Measurements from ENCODE around the gene DISP1. TPM values are rescaled to one million over a fixed set of nuclear protein-coding genes. Genes with fewer than 3 reads are reported as not detected.

Gene DISP1, protein sequence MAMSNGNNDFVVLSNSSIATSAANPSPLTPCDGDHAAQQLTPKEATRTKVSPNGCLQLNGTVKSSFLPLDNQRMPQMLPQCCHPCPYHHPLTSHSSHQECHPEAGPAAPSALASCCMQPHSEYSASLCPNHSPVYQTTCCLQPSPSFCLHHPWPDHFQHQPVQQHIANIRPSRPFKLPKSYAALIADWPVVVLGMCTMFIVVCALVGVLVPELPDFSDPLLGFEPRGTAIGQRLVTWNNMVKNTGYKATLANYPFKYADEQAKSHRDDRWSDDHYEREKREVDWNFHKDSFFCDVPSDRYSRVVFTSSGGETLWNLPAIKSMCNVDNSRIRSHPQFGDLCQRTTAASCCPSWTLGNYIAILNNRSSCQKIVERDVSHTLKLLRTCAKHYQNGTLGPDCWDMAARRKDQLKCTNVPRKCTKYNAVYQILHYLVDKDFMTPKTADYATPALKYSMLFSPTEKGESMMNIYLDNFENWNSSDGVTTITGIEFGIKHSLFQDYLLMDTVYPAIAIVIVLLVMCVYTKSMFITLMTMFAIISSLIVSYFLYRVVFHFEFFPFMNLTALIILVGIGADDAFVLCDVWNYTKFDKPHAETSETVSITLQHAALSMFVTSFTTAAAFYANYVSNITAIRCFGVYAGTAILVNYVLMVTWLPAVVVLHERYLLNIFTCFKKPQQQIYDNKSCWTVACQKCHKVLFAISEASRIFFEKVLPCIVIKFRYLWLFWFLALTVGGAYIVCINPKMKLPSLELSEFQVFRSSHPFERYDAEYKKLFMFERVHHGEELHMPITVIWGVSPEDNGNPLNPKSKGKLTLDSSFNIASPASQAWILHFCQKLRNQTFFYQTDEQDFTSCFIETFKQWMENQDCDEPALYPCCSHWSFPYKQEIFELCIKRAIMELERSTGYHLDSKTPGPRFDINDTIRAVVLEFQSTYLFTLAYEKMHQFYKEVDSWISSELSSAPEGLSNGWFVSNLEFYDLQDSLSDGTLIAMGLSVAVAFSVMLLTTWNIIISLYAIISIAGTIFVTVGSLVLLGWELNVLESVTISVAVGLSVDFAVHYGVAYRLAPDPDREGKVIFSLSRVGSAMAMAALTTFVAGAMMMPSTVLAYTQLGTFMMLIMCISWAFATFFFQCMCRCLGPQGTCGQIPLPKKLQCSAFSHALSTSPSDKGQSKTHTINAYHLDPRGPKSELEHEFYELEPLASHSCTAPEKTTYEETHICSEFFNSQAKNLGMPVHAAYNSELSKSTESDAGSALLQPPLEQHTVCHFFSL (N-terminal part only)
- total RNA-seq (10 to 100 TPM; 50.6 to 71.8 TPM), polyA plus RNA-seq (ENCODE audit: insufficient read depth, low read depth, low replicate concordance) (21.8 TPM)
- long read RNA-seq, donor 1, full-length matches to known transcripts = 2 of 17 reads
- long read RNA-seq, donor 1, partial matches to known transcripts = 15 of 17 reads
- long read RNA-seq, donor 1, other reads (novel, unspliced or antisense) = 0 of 17 reads
- long read RNA-seq, donor 2 = 0 reads

DNA sequence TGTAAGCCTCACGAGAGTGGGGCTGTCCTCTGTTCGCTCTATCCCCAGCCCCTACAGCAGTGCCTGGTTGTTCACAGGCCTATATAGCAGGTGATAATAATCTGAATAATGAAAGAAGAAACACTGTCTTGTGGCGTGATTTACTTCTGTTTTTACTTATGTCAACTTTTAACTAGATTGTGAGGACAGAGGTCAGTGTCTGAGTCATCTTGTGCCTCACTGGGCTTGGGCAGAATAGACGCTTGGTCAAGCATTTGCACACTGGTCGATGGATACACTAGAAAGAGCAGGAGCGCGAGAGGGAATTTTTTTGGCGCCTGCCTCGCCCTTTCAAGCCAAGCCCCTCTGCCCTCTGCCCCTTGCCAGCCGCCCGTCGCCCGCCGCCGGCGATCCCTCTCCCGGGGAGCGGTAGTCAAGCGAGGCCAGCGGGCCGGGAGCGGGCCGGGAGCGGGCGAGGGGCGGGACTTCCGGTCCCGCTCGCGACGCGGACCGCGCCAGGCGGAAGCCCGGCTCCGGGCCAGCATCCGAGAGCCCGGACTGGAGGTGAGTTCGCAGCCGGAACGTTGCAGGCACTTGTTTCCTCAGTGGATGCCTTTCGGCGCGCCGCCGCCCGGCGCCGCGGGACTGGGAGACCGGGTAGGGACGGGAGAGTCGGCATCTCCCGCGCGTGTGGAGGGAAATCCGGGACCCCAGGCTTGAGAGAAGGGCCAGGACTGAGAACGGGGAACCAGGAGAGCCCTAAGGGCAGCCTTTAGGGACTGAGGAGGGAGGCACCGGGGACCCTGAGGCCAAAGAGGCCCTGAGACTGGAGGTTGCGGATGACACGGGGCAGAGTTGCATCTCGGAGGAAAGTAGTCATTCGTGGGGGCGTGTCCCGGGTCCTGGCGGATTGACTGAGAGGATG lies at the start of gene DISP1:
TSS of gene DISP1 (plus strand) at position 504 of the 904 bp plus-strand sequence. CDS start 127,785 bp downstream, outside the sequence.
- Histone ChIP-seq H3K27me3 (no peaks in the 10 kb centered on the region), H3K9me3 (no peaks in the 10 kb centered on the region), H3K36me3 (ENCODE audit: low read depth, missing control alignments) (no peaks in the 10 kb centered on the region), H3K27ac (peak within 1 kb of the TSS; percentile 94 to 96), H3K4me1 (peaks cover 14% of the 10 kb centered on the region), H3K4me3 (peak within 1 kb of the TSS; percentile 89 to 92)
- TF ChIP-seq, protein P1, sequence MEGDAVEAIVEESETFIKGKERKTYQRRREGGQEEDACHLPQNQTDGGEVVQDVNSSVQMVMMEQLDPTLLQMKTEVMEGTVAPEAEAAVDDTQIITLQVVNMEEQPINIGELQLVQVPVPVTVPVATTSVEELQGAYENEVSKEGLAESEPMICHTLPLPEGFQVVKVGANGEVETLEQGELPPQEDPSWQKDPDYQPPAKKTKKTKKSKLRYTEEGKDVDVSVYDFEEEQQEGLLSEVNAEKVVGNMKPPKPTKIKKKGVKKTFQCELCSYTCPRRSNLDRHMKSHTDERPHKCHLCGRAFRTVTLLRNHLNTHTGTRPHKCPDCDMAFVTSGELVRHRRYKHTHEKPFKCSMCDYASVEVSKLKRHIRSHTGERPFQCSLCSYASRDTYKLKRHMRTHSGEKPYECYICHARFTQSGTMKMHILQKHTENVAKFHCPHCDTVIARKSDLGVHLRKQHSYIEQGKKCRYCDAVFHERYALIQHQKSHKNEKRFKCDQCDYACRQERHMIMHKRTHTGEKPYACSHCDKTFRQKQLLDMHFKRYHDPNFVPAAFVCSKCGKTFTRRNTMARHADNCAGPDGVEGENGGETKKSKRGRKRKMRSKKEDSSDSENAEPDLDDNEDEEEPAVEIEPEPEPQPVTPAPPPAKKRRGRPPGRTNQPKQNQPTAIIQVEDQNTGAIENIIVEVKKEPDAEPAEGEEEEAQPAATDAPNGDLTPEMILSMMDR (IDR thresholded peaks at IDR 0.05) = no peak
- TF ChIP-seq POLR2A (IDR thresholded peaks at IDR 0.05) = no peak
- intact Hi-C loops (cut with DNase I; ENCODE audit: low total_unique reads) = no loop called here
- 2 to 3% methylated on average over 24 to 46 of the region's 67 CpGs for WGBS, 2 donors
- peak; percentile 87 for DNase-seq

DNA sequence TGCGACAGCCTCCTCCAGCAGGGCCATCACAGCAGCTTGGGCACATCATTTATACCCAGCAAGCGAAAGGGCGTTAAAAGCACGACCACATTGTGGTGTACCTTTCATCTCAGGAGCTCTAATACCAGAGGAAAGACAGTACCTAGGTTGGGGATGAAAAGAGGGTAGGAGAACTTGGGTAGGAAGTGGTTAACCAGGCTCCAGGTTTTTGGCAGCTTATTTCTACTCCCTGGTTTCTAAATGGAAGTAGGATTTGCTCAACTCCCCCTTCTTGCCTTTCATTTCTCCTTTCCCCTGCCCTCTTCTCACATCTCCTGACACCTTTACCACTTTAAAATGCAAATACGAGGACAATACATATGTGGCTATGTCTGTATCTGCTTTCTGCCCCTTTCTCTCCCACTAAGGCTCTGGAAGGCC lies 47.7 kb upstream of the DISP1 start:
- no peaks in the 10 kb centered on the region for H3K9me3 ChIP-seq
- intact Hi-C loops (cut with DNase I; ENCODE audit: low total_unique reads) = no loop called here
- H3K27me3 ChIP-seq = no peaks in the 10 kb centered on the region
- H3K4me3 ChIP-seq = no peak overlapping the region
- 87 to 94% methylated on average over 5 of the region's 5 CpGs for WGBS, 2 donors
- H3K4me1 ChIP-seq = no peaks in the 10 kb centered on the region
- DNase-seq = no peak
- H3K27ac ChIP-seq = no peak overlapping the region
- no peaks in the 10 kb centered on the region for H3K36me3 ChIP-seq (ENCODE audit: low read depth, missing control alignments)
- TF ChIP-seq, protein P1 (IDR thresholded peaks at IDR 0.05) = no peak
- TF ChIP-seq POLR2A (IDR thresholded peaks at IDR 0.05) = no peak

DNA sequence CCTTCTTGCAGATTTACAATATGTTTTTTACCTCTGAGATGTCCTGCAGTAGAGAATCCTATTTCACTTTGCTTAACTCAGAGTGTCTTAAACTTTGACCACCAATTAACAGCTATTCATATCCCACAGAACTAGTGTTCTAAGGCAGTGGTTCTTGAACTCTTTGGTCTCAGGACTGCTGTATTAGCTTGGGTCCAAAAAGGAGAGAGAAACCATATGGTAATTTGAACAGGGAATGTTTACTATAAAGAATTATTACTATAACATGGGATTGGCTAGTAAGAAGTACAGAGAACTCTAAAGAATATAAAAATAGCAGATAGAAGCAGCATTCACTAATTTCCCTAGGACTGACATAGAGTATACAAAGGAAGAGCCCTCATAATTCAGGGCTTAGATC lies 46.2 kb upstream of the DISP1 start:
- no peak for TF ChIP-seq POLR2A (IDR thresholded peaks at IDR 0.05)
- TF ChIP-seq, protein P1 (IDR thresholded peaks at IDR 0.05) = no peak
- Histone ChIP-seq H3K27ac (no peak overlapping the region), H3K4me1 (no peaks in the 10 kb centered on the region), H3K9me3 (no peaks in the 10 kb centered on the region), H3K36me3 (ENCODE audit: low read depth, missing control alignments) (no peaks in the 10 kb centered on the region), H3K4me3 (no peak overlapping the region), H3K27me3 (no peaks in the 10 kb centered on the region)
- intact Hi-C loops (cut with DNase I; ENCODE audit: low total_unique reads) = no loop called here
- DNase-seq = no peak

DNA sequence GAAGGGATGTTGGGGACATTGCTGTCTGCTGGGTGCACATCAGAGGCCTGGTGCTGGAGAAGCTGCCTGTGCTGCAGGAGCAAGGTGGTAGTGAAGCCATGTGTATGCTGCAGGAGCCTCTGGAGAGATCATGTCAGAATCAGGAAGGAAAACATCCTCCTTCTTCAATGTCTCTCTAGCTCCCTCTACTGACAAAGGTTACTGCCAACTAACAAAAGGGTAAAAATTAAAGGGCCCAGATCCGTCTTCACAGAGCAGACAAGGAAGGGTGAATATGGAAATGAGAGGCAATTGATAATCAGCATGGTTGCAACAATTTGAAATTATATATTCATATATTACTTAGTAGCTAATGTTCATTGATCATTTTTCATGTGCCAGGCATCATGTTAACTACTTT lies 45.7 kb upstream of the DISP1 start:
- Histone ChIP-seq H3K36me3 (ENCODE audit: low read depth, missing control alignments) (no peaks in the 10 kb centered on the region), H3K27me3 (no peaks in the 10 kb centered on the region), H3K4me3 (no peak overlapping the region), H3K4me1 (no peaks in the 10 kb centered on the region), H3K27ac (no peak overlapping the region), H3K9me3 (no peaks in the 10 kb centered on the region)
- WGBS, 2 donors = 48 to 81% methylated on average over 1 of the region's 1 CpG
- TF ChIP-seq POLR2A (IDR thresholded peaks at IDR 0.05) = no peak
- TF ChIP-seq, protein P1 (IDR thresholded peaks at IDR 0.05) = no peak
- intact Hi-C loops (cut with DNase I; ENCODE audit: low total_unique reads) = no loop called here
- DNase-seq = no peak
